Subcutaneous adipose tissue (tissue), 4 donors: ENCODE data around the gene IGFBP2. TPM values are rescaled to one million over a fixed set of nuclear protein-coding genes. Genes with fewer than 3 reads are reported as not detected.

ENCODE experiments used
- CTCF ChIP-seq: fragments of 450-650 bp; IDR thresholded peaks from one replicate; pipeline ENCODE4 v1.5.1; 2016; ENCODE audit warnings: low read depth, mild to moderate bottlenecking, control low read depth, antibody characterized with exemption, moderate library complexity
- total RNA-seq, 4 donors: library from RNA; depleted of rRNA; stranded (reverse); fragments of >200 nt; gene quantifications; one replicate each; pipeline ENCODE4 v1.1.0, GENCODE V29; 2016

IGFBP2 gene
- total RNA-seq, 4 donors from 2014 or later = 18.9 to 50.5 (median 22.9) TPM

- no peak for TF ChIP-seq CTCF
These were observed 20.7 kb downstream of the IGFBP2 start for GRCh38 chr2:216653931-216654365.

- TF ChIP-seq CTCF = no peak
These were observed 21.4 kb downstream of the IGFBP2 start for GRCh38 chr2:216654528-216655052.

- TF ChIP-seq CTCF = no peak
These were observed 24.1 kb downstream of the IGFBP2 start for GRCh38 chr2:216657086-216657855.

GRCh38 chr2:216657980-216658379, 24.8 kb downstream of the IGFBP2 start:
- TF ChIP-seq CTCF = no peak

- TF ChIP-seq CTCF = no peak
These were observed 25.5 kb downstream of the IGFBP2 start for GRCh38 chr2:216658757-216659156.

- no peak for TF ChIP-seq CTCF
These were observed 26.1 kb downstream of the IGFBP2 start for GRCh38 chr2:216659276-216659675.

- TF ChIP-seq CTCF = no peak
These were observed 27.3 kb downstream of the IGFBP2 start for GRCh38 chr2:216660496-216660895.
